Body of pancreas (tissue), 4 donors: ENCODE measurements around the gene LPCAT1.

Experiments used
- POLR2A ChIP-seq, 3 donors: fragments of 450-650 bp; IDR thresholded peaks; one replicate each; pipeline ENCODE4 v1.6.1; 2016; ENCODE audit warnings: antibody characterized with exemption in 3 of 3, mild to moderate bottlenecking in 2 of 3
- TF ChIP-seq, protein P1 (sequence below), 7 experiments: fragments of 450-650 bp in 4 of 7; fragments of 200-600 bp in 3 of 7; sonication (generic) in 3 of 7; IDR thresholded peaks; one replicate each; pipeline ENCODE4 v1.5.1; 2016 to 2019; ENCODE audit warnings: antibody characterized with exemption in 7 of 7

DNA sequence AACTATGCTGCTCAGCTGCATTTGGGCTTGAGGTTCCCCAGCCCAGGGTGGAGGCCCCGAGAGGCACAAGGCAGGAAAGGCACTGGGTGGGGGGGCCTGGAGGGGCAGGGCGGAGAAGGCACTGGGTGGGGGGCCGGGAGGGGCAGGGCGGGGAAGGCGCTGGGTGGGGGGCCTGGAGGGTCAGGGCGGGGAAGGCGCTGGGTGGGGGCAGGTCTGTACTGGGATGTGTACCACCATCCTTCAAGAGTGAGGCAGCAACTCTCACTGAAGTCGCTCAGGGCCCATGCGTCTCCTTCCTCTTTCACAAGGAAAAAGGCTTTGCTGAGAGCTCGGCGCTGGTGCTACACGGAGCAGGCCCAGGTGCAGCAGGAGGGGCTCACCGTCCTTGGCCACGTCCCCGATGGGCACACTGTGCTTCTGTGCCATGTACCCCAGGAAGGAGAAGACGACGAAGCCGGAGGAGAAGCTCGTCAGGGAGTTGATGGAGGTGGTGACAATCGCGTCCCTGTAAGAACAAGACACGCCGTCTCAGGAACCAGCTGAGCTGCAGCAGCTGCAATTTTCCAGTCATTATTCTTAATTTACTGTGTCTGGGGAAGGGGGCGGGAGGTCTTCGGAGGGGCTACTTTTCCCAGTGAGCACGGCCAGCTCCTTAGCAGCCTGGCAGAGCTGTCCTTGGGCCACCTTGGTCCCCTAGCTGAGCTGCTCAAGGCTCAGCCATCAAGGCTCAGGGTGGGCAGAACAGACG lies 109.3 kb downstream of the LPCAT1 start:
- TF ChIP-seq, protein P1, sequence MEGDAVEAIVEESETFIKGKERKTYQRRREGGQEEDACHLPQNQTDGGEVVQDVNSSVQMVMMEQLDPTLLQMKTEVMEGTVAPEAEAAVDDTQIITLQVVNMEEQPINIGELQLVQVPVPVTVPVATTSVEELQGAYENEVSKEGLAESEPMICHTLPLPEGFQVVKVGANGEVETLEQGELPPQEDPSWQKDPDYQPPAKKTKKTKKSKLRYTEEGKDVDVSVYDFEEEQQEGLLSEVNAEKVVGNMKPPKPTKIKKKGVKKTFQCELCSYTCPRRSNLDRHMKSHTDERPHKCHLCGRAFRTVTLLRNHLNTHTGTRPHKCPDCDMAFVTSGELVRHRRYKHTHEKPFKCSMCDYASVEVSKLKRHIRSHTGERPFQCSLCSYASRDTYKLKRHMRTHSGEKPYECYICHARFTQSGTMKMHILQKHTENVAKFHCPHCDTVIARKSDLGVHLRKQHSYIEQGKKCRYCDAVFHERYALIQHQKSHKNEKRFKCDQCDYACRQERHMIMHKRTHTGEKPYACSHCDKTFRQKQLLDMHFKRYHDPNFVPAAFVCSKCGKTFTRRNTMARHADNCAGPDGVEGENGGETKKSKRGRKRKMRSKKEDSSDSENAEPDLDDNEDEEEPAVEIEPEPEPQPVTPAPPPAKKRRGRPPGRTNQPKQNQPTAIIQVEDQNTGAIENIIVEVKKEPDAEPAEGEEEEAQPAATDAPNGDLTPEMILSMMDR (IDR thresholded peaks at IDR 0.05): no peak
- no peak for TF ChIP-seq POLR2A (IDR thresholded peaks at IDR 0.05)
